T follicular helper cell (primary cell): Measurements from ENCODE around the gene TMEM95.

Experiments used
- DNase-seq: peaks from one replicate; pipeline ENCODE4 v3.0.0-alpha.2; 2020; ENCODE audit warnings: low read depth
- total RNA-seq, 2 experiments: gene quantifications; one replicate each; lab custom pipeline; 2026; lab: John Stamatoyannopoulos, UW

Gene TMEM95
- total RNA-seq = 0.04 to 0.24 reads per million in 2 experiments

GRCh38 chr17:7355053-7355452 lies at the start of gene TMEM95:
Gene TMEM95 (plus strand): TSS chr17:7355156. CDS start chr17:7355205, 49 bp downstream.
- no peak for DNase-seq

GRCh38 chr17:7306911-7307685 lies 47.9 kb upstream of the TMEM95 start, which contains the start of gene EIF5A:
Gene EIF5A (plus strand): TSS chr17:7307628. CDS start chr17:7309636, 2,008 bp downstream.
- peak; percentile 100 for DNase-seq

GRCh38 chr17:7307686-7308624 lies 47.0 kb upstream of the TMEM95 start:
- DNase-seq = peak; percentile 55

GRCh38 chr17:7308625-7309433 lies 46.1 kb upstream of the TMEM95 start:
- DNase-seq = peak; percentile 85

GRCh38 chr17:7309628-7310027 lies 45.3 kb upstream of the TMEM95 start:
- DNase-seq = no peak

- no peak for DNase-seq
Observed at GRCh38 chr17:7311110-7311705, 43.7 kb upstream of the TMEM95 start.

GRCh38 chr17:7312432-7313087 lies 42.4 kb upstream of the TMEM95 start:
- DNase-seq = no peak

GRCh38 chr17:7313088-7313889 lies 41.7 kb upstream of the TMEM95 start:
- DNase-seq = no peak

GRCh38 chr17:7313890-7314718 lies 40.9 kb upstream of the TMEM95 start:
- DNase-seq = no peak

- DNase-seq = peak; percentile 90
Observed at GRCh38 chr17:7314719-7315569, 40.0 kb upstream of the TMEM95 start, which contains the start of gene GPS2. Gene GPS2 (minus strand): TSS chr17:7315360. CDS start chr17:7315052, 308 bp downstream.

- no peak for DNase-seq
Observed at GRCh38 chr17:7315570-7316235, 39.3 kb upstream of the TMEM95 start.

GRCh38 chr17:7317161-7317803 lies 37.7 kb upstream of the TMEM95 start:
- DNase-seq = no peak

- DNase-seq = no peak
Observed at GRCh38 chr17:7318121-7318860, 36.7 kb upstream of the TMEM95 start.

- DNase-seq = no peak
Observed at GRCh38 chr17:7321466-7321865, 33.5 kb upstream of the TMEM95 start.

- no peak for DNase-seq
Observed at GRCh38 chr17:7322520-7323194, 32.3 kb upstream of the TMEM95 start.
